ENCODE results near the gene ADAMTS12. TPM values are rescaled to one million over a fixed set of nuclear protein-coding genes. Genes with fewer than 3 reads are reported as not detected.
A peak's percentile ranks its signal among the peaks of the same experiment; 100 is the strongest.
"Not testable (repeated sequence)": the region's sequence is repeated elsewhere in the genome, so short reads cannot be mapped to it uniquely, and the experiment has no call there.

ADAMTS12 gene
- total and polyA plus RNA-seq, 8 donors = 0.31 to 4.2 (median 0.40) TPM

GRCh38 chr5:33556330-33557328, 335.2 kb downstream of the ADAMTS12 start:
- no peak for TF ChIP-seq CTCF (IDR thresholded peaks at IDR 0.05)
- FAIRE-seq = no peak
- 31 to 40% methylated on average over 8 of the region's 8 CpGs for WGBS, 2 donors

GRCh38 chr5:33549982-33550567, 341.7 kb downstream of the ADAMTS12 start:
- DNase-seq (peak in 2 of 6 donors; percentile 33 to 60), FAIRE-seq (no peak), ATAC-seq (peak; percentile 50 to 98 (median 90))
- Histone ChIP-seq H3K4me1 (no peaks in the 10 kb centered on the region), H3K36me3 (no peaks in the 10 kb centered on the region), H3K27me3 (no peaks in the 10 kb centered on the region), H3K9me3 (no peaks in the 10 kb centered on the region), H3K4me3 (no peak overlapping the region), H3K27ac (no peak overlapping the region)
- TF ChIP-seq CTCF (IDR thresholded peaks at IDR 0.05) = peak in 1 of 4 donors; percentile 15
- WGBS, 2 donors = 45 to 48% methylated on average over 6 of the region's 6 CpGs
- intact Hi-C loops (cut with DNase I) = no loop called here

More at GRCh38 chr5:33556330-33557328, 335.2 kb downstream of the ADAMTS12 start:
- intact Hi-C loops (cut with DNase I) = no loop called here
- Histone ChIP-seq H3K36me3 (no peaks in the 10 kb centered on the region), H3K27me3 (no peaks in the 10 kb centered on the region), H3K4me3 (no peak overlapping the region), H3K9me3 (no peaks in the 10 kb centered on the region), H3K27ac (no peak overlapping the region), H3K4me1 (peaks cover 0 to 8% (median 4%) of the 10 kb centered on the region in 3 donors)
- DNase-seq (peak in 3 of 6 donors; percentile 28 to 34 (median 33)), ATAC-seq (peak; percentile 70 to 89 (median 79))

GRCh38 chr5:33539790-33540189, 352.0 kb downstream of the ADAMTS12 start:
- H3K27ac ChIP-seq; H3K27me3 ChIP-seq; ATAC-seq; DNase-seq; intact Hi-C loops (cut with DNase I); H3K4me1 ChIP-seq; FAIRE-seq; H3K36me3 ChIP-seq; H3K9me3 ChIP-seq; H3K4me3 ChIP-seq: not testable (repeated sequence)
- 94 to 95% methylated on average over 10 of the region's 10 CpGs for WGBS, 2 donors

- Histone ChIP-seq H3K9me3 (no peaks in the 10 kb centered on the region), H3K4me3 (no peak overlapping the region), H3K27ac (no peak overlapping the region), H3K4me1 (peaks cover 5 to 8% (median 6%) of the 10 kb centered on the region in 3 donors), H3K36me3 (no peaks in the 10 kb centered on the region), H3K27me3 (no peaks in the 10 kb centered on the region)
- ATAC-seq (no peak), DNase-seq (no peak), FAIRE-seq (no peak)
- WGBS, 2 donors = 81 to 91% methylated on average over 1 of the region's 1 CpG
- TF ChIP-seq CTCF (IDR thresholded peaks at IDR 0.05) = no peak
- intact Hi-C loops (cut with DNase I) = no loop called here
These were observed 352.6 kb downstream of the ADAMTS12 start for GRCh38 chr5:33539212-33539611.

GRCh38 chr5:33538201-33538600, 353.6 kb downstream of the ADAMTS12 start:
- no peaks in the 10 kb centered on the region for H3K36me3 ChIP-seq
- H3K27ac ChIP-seq = no peak overlapping the region
- H3K27me3 ChIP-seq = no peaks in the 10 kb centered on the region
- H3K4me3 ChIP-seq = no peak overlapping the region
- FAIRE-seq (no peak), DNase-seq (no peak), ATAC-seq (no peak)
- 98 to 100% methylated on average over 2 of the region's 2 CpGs for WGBS, 2 donors
- H3K9me3 ChIP-seq = no peaks in the 10 kb centered on the region
- intact Hi-C loops (cut with DNase I) = no loop called here
- TF ChIP-seq CTCF (IDR thresholded peaks at IDR 0.05) = no peak
- peaks cover 5 to 8% (median 6%) of the 10 kb centered on the region in 3 donors for H3K4me1 ChIP-seq
